AG09319 (cell line): ENCODE results near the gene HEXIM2.

Experiments
- DNase-seq: peaks from one replicate; pipeline ENCODE4 v3.0.0-alpha.2; 2010; ENCODE audit warnings: low read depth; ENCODE audit errors: extremely low read depth
- TF ChIP-seq, protein P1 (sequence below): IDR thresholded peaks from 2 replicates; pipeline ENCODE4 v1.5.1; 2011; ENCODE audit warnings: low read depth, mild to moderate bottlenecking, inconsistent platforms, low read length, moderate library complexity

The HEXIM2 gene

DNA sequence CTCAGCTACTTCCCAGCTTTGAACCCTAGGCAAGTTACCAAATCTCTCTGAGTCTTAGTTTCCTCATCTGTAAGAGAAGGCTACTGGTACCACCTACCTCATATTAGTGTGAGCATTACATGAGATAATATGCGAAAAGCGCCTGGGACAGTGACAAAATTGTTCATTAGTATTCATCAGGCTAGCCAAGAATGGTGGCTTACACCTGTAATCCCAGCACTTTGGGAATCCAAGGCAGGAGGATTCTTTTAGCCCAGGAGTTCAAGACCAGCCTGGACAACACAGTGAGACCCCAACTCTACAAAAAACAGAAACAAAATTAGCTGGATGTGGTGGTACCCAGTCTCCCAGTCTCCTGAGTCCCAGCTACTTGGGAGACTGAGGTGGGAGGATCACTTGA lies 32.7 kb upstream of the HEXIM2 start:
- TF ChIP-seq, protein P1, sequence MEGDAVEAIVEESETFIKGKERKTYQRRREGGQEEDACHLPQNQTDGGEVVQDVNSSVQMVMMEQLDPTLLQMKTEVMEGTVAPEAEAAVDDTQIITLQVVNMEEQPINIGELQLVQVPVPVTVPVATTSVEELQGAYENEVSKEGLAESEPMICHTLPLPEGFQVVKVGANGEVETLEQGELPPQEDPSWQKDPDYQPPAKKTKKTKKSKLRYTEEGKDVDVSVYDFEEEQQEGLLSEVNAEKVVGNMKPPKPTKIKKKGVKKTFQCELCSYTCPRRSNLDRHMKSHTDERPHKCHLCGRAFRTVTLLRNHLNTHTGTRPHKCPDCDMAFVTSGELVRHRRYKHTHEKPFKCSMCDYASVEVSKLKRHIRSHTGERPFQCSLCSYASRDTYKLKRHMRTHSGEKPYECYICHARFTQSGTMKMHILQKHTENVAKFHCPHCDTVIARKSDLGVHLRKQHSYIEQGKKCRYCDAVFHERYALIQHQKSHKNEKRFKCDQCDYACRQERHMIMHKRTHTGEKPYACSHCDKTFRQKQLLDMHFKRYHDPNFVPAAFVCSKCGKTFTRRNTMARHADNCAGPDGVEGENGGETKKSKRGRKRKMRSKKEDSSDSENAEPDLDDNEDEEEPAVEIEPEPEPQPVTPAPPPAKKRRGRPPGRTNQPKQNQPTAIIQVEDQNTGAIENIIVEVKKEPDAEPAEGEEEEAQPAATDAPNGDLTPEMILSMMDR, result no peak
- no peak for DNase-seq

DNA sequence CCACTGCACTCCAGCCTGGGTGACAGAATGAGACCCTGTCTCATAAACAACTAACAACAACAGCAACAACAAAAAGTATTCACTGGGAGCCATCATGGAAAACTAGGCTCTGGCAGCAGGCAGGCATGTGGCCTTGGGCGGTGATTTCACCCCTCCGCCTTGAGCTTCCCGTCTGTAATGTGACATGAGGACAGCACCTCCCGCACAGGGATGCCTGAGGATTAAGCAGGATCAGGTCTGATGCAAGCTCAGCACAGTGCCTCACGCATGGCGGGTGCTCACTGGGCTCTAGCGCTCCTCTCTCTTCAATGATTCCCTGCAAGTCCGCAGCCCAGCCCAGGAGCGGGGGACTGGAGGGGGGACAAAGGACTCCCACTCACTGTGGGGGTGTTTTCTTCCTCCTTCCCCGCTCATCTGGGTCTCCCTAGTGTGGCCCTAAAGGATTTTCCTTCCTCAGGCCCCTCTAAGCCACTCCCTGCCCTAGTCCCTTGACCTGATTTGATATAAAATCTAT lies 32.2 kb upstream of the HEXIM2 start:
- DNase-seq, result no peak
- TF ChIP-seq, protein P1, result no peak

DNA sequence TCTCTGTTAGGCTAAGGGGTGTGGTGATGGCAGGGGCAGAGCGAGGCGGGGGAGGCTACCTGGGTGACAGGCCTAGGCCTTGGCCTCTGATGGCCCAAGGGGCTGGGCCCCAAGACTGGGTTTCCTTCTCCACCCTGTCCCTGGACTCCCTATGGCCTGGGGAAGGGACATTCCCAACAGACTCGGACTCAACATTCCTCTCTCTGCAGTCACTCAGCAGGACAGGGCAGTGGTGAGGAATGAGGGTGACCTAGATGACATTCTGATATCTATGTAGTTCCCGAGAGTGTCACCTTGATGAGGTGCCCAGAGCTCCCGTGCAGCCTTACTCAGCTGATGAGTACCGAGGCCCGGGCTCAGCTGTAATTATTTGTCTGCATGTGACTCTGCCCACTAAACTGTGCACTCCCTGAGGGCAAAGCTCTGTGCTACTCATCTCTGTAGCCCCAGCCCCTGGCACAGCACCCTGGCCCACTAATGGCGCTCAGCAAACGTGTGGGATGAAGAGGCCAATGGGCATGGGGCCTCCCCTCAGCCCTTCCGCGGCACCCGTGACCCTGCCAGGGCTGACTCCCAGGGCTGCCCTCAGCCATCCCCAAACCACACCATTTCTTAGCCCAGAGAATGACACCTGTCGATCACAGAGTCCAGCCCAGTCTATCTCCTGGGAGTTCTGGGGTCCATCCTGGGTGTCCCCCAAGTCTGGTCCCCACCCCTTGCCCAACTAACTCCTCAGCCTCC lies 31.6 kb upstream of the HEXIM2 start:
- DNase-seq, result no peak
- TF ChIP-seq, protein P1, result no peak

DNA sequence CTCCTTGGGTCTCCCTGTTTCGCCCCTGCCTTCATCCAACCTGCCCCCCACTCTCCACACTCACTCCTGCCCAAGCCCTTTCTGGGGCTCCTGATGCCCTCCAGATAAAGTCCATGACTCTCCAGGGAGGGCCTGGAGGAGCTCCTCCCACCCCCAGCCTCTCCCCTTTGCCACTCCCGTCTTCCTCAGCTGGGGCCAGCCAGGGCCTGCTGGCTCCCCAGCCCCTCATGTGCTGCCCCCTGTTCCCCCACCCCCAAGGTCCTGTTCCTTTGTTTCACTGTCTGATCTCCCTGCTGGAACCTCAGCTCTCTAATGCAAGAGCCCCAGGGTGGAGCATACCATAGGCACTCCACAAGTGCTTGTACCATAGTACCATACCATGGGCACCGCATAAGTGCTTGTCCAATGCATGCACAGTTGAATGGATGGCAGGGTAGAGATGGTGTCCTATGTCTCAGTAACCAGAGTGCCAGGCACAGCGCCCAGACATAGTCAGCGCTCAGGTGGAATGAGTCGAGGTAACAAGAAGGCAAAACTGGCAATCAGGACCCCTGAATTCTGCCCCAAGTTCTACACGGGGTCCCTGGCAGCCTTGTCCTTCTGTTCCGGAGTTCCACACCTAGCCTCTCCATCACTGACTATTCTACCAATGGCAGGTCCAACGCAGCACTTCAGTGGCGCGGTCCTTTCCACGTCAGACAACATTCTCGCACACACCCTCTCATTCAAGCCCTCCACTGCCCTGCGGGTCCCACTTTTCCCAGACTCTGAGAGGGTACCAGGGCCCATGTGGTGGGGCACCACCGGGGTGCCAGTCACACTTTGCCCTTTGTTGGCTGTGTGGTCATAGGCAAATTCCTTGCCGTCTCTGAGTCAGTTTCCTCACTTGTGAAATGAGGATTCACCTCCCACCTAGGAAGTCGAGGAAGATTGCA lies 30.7 kb upstream of the HEXIM2 start:
- TF ChIP-seq, protein P1, result no peak
- no peak for DNase-seq

DNA sequence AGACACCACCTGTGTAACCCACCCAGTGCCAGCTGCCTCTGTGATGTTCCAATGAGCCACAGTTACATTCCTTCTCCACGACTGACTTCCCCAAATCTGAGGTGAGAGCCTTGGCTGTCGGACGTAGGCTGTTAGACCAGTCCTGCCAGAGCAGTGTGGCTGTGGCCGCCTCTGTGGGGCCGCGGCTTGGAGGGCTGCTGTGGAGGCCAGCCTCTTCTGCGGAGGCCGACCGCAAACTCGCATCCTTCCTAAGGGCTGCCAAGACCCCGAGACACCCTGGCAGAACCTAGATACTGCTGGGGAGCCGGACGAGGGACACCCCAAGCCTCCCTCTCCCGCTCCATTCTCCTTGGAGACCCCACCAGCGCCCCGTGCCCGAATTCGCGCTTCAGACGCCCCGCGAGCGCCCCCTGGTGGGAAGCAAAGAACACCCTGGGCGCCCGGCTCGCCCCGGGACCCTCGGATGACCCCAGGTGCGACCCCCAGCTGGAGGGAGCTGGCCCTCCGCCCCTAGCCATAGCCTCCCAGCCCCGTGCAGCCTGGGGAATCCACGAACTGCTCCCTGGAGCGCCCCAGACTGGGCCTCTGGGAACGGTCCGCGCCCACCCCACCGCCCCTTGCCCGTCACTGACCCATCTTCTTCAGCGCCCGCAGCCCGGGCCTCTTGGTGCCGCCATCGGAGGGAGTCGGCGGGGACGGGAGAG lies 29.9 kb upstream of the HEXIM2 start:
- TF ChIP-seq, protein P1, result peak; percentile 82
- no peak for DNase-seq

DNA sequence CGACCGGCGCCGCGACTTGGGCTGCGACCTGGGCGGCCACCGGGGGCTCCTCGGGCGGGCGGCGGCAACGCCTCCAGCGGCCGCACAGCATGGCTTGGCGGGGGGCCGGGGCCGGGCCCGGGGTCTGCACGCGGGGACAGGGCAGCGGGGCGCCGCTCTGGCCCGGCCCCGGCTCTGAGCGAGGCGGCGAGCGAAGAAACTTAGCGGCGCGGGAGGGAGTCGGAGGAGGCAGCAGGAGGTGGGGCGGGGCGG lies 29.4 kb upstream of the HEXIM2 start, which contains the start of gene PLCD3:
Gene PLCD3, minus strand, starts transcription at position 196 of the 252 bp plus-strand sequence. Its CDS starts 105 bp downstream, at position 91.
- no peak for DNase-seq
- TF ChIP-seq, protein P1, result no peak
